Immature natural killer cell (primary cell): ENCODE measurements around the gene MYO15A. TPM values are rescaled to one million over a fixed set of nuclear protein-coding genes. Genes with fewer than 3 reads are reported as not detected.

Source experiments
- DNase-seq, 3 donors: peaks; one replicate each; pipeline ENCODE4 v3.0.0; 2022; ENCODE audit warnings: mixed read lengths in 1 of 3
- H3K27ac Mint-ChIP-seq, 6 donors: one replicate each; pipeline ENCODE4 v1.8.0; 2020; ENCODE audit warnings: mixed read lengths in 6 of 6, mild to moderate bottlenecking in 5 of 6, inconsistent platforms in 4 of 6, moderate library complexity in 3 of 6
- H3K27me3 Mint-ChIP-seq, 3 donors: one replicate each; pipeline ENCODE4 v1.8.0; 2020 to 2021; ENCODE audit warnings: low read depth in 3 of 3, mild to moderate bottlenecking in 3 of 3, mixed read lengths in 3 of 3, moderate library complexity in 3 of 3, inconsistent platforms in 1 of 3
- H3K36me3 Mint-ChIP-seq, 3 donors: one replicate each; pipeline ENCODE4 v1.8.0; 2020; ENCODE audit warnings: mixed read lengths in 3 of 3, inconsistent platforms in 2 of 3, mild to moderate bottlenecking in 2 of 3
- H3K4me1 Mint-ChIP-seq, 2 donors: one replicate each; pipeline ENCODE4 v1.8.0; 2020; ENCODE audit warnings: inconsistent platforms in 2 of 2, mild to moderate bottlenecking in 2 of 2, mixed read lengths in 2 of 2, moderate library complexity in 1 of 2
- H3K4me3 Mint-ChIP-seq, 5 donors: one replicate each; pipeline ENCODE4 v1.8.0; 2020; ENCODE audit warnings: mild to moderate bottlenecking in 5 of 5, mixed read lengths in 5 of 5, inconsistent platforms in 3 of 5, moderate library complexity in 3 of 5
- H3K9me3 Mint-ChIP-seq, 6 donors: one replicate each; pipeline ENCODE4 v1.8.0; 2020; ENCODE audit warnings: mild to moderate bottlenecking in 6 of 6, mixed read lengths in 6 of 6, inconsistent platforms in 4 of 6, moderate library complexity in 3 of 6
- polyA plus RNA-seq, 3 donors: library from polyadenylated mRNA; unstranded; fragments of 300-500 nt; fragmentation: Illumina TruSeq; gene quantifications; one replicate each; pipeline ENCODE4 v1.2.3, GENCODE V29; 2021

Gene MYO15A
- polyA plus RNA-seq, 3 donors from 2014 or later = 0.13 to 0.29 TPM; not detected in 1

DNA sequence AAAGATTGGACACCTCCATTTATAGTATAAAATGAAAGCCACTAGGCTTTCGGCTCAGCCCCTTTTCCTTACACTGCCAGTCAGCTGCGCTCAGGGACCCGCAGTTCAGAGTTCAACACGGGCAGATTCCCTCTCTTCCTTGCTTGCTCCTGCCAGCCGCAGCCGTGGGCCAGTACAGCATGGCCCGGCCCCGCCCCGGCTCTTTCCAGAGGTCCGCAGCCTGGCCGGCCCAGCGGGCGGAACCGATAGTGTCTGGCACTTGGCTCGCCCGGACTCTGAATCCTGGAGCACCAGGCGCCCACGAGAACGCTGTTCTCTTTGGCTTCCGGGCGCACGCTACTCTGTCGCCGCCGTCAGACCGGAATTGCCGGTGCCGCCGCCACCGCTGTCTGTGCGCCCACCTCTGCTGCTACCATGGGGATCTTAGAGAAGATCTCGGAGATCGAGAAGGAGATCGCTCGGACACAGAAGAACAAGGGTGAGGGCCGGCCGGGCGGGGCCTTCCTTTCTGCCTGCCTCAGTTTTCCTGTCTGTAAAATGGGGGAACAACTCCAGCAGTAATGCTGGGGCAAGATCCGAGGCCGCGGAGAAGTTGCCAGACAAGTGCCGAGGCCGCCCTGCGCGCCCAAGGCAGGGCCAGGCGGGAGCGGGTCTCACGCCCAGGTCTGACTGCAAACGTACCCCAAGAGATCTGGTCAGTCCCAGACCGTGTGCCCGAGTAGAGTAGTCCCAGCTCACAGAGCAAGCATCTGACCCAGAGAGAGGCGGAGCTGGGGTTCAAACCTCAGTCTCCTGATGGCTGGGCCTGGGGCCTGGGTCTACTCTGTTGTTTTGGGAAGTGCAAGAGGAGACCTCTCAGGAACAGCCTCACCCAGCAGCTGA, 20.7 kb upstream of the MYO15A start, which contains the start of gene DRG2:
Gene DRG2, plus strand, starts transcription at position 339 of the 882 bp plus-strand sequence. Its CDS starts 76 bp downstream, at position 415.
- H3K27me3 Mint-ChIP-seq = peaks cover 0 to 8% (median 0%) of the 10 kb centered on the region in 3 donors
- H3K4me3 Mint-ChIP-seq = peak within 1 kb of the TSS; percentile 96 to 99 (median 97)
- H3K36me3 Mint-ChIP-seq = peaks cover 0 to under 1% (median 0%) of the 10 kb centered on the region in 3 donors
- DNase-seq = peak; percentile 85 to 87 (median 86)
- peaks cover 31 to 35% of the 10 kb centered on the region in 2 donors for H3K4me1 Mint-ChIP-seq
- H3K27ac Mint-ChIP-seq = peak within 1 kb of the TSS; percentile 94 to 99 (median 98)
- no peaks in the 10 kb centered on the region for H3K9me3 Mint-ChIP-seq

DNA sequence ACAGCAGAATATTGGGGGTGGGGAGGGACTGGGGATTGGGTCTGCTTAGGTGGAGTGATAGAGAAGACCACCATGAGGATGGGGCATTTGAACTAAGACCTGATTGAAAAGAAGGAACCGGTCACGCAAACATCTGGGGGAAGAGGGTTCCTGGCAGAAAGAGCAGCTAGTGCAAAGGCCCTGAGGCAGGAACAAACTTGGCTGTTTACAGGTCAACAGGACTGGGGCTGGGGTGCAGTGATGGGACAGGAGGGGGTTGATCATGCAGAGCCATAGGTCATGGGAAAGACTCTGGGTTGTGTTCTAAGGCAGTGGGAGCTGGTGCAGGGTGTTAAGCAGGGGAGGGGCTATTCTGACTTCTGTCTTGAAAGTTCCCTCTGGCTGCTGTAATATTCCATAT, 18.9 kb upstream of the MYO15A start:
- no peaks in the 10 kb centered on the region for H3K9me3 Mint-ChIP-seq
- H3K4me1 Mint-ChIP-seq = peaks cover 36 to 43% of the 10 kb centered on the region in 2 donors
- peak overlapping the region; percentile 4 to 99 (median 97) for H3K4me3 Mint-ChIP-seq
- no peak for DNase-seq
- H3K27ac Mint-ChIP-seq = peak overlapping the region; percentile 8 to 99 (median 70)
- peaks cover 0 to 8% (median 0%) of the 10 kb centered on the region in 3 donors for H3K27me3 Mint-ChIP-seq
- H3K36me3 Mint-ChIP-seq = peaks cover 0 to 10% (median 6%) of the 10 kb centered on the region in 3 donors

DNA sequence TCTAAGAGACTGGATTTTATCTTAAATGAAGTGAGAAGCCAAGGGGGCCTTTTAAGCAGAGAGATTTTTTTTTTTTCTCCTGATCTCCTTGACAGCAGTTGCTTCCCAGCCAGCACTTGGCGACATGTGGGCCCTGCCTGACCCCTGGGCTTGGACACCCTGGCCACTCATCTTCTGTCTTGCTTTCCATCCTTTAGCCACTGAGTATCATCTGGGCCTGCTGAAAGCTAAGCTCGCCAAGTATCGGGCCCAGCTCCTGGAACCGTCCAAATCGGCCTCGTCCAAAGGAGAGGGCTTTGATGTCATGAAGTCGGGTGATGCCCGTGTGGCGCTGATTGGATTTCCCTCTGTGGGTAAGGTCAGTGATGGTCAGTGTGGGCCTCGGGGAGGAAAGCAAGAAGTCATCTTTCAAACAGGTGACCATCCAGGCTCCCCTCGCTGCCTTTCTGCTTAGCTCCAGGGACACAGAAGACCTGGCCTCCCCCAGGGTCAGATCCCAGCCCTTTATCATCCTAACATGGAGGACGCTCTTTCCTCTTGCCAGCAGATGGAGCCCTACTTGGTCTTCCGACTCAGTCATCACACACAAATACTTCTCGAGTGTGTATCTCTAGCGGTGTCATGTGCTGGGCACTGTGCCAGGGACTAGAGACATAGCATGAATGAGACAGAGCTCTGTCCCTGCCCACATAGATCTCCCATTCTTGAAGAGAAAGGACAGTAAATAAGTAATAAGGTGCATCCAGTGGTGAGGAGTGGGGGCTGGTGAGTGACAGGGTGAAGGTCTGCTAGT, 14.7 kb upstream of the MYO15A start:
- peak overlapping the region in 1 of 6 donors; percentile 4 for H3K27ac Mint-ChIP-seq
- no peaks in the 10 kb centered on the region for H3K9me3 Mint-ChIP-seq
- H3K36me3 Mint-ChIP-seq = peaks cover 12 to 23% (median 15%) of the 10 kb centered on the region in 3 donors
- H3K27me3 Mint-ChIP-seq = no peaks in the 10 kb centered on the region
- no peak overlapping the region for H3K4me3 Mint-ChIP-seq
- DNase-seq = no peak
- H3K4me1 Mint-ChIP-seq = peaks cover 27 to 40% of the 10 kb centered on the region in 2 donors

DNA sequence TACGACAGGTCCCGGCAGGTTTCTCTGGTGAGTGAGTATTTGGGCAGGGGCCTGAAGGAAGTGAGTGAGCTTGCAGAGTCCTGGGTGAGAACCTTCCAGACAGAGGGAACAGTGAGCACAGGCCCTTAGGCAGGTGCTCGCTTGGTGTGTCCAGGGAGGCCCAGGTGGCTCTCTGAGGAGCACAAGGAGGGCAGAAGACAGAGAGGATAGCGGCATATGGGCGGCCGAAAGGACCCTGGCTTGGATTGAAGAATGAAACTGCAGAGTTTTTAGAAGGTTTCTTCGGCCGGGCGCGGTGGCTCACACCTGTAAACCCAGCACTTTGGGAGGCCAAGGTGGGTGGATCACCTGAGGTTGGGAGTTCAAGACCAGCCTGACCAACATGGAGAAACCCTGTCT, 14.1 kb upstream of the MYO15A start:
- Mint-ChIP-seq H3K27ac (peak overlapping the region in 1 of 6 donors; percentile 4), H3K4me3 (no peak overlapping the region), H3K4me1 (peaks cover 22 to 34% of the 10 kb centered on the region in 2 donors), H3K27me3 (no peaks in the 10 kb centered on the region), H3K36me3 (peaks cover 12 to 25% (median 15%) of the 10 kb centered on the region in 3 donors), H3K9me3 (no peaks in the 10 kb centered on the region)
- no peak for DNase-seq

DNA sequence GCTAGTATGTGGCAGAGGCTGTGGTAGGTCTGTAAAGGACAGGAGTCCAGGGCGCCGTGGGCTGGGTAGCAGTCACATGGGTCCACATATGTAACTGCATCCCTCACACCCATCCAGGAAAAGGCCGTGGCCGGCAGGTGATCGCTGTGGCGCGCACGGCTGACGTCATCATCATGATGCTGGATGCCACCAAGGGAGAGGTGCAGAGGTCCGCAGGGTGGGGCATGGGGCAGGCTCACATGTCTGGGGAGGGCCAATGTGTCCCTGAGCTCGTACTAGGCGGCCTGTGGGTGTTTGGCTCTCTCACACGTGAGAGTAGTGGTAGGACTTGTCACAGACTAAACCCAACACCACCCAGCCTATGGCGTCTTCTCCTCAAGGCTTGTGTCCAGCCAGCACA, 9.0 kb upstream of the MYO15A start:
- Mint-ChIP-seq H3K9me3 (no peaks in the 10 kb centered on the region), H3K4me1 (peaks cover 7 to 14% of the 10 kb centered on the region in 2 donors), H3K27ac (peak overlapping the region in 1 of 6 donors; percentile 28), H3K36me3 (peaks cover 10 to 17% (median 12%) of the 10 kb centered on the region in 3 donors), H3K4me3 (no peak overlapping the region), H3K27me3 (peaks cover 0 to 3% (median 2%) of the 10 kb centered on the region in 3 donors)
- DNase-seq = no peak

DNA sequence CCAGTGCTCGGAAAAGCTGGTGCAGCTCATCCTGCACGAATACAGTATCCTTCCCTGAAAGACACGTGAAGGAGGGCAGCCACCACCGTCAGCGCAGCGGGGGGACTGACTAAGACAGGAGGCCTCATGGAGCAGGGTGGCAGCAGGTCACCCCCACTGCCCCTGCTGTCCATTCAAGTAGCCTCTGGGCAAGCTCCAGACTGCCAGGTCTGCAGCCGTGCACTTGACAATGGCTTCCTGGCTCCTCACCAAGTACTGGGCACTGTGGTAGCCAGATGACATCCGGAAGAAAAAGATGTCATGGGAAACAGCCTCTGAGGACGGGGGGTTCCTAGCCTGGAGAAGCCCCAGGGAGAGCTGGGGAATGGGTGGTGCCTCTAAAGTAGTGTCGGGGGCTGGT, 7.9 kb upstream of the MYO15A start:
- peaks cover 7 to 13% of the 10 kb centered on the region in 2 donors for H3K4me1 Mint-ChIP-seq
- peaks cover 10 to 15% (median 11%) of the 10 kb centered on the region in 3 donors for H3K36me3 Mint-ChIP-seq
- H3K27me3 Mint-ChIP-seq = peaks cover 0 to 3% (median 2%) of the 10 kb centered on the region in 3 donors
- H3K27ac Mint-ChIP-seq = no peak overlapping the region
- DNase-seq = no peak
- H3K4me3 Mint-ChIP-seq = no peak overlapping the region
- H3K9me3 Mint-ChIP-seq = no peaks in the 10 kb centered on the region

DNA sequence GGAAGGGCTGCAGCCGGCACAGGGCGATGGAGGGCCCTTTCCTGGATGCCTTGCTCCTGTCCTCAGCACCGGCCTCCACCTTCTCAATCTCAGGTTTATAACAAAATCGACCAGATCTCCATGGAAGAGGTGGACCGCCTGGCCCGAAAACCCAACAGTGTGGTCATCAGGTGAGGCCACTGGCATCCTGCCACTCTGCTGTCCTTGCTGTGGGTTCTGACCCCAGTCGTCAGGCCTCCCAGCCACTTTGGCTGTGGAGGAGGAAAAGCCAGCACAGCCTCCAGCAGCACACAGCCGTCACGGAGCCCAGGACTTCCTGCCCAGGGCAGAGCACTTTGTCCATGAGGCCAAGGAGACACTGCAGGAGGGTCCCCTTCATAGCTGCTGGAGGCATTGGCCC, 6.7 kb upstream of the MYO15A start:
- peaks cover 0 to 3% (median 2%) of the 10 kb centered on the region in 3 donors for H3K27me3 Mint-ChIP-seq
- H3K27ac Mint-ChIP-seq = no peak overlapping the region
- H3K36me3 Mint-ChIP-seq = peaks cover 0 to 4% (median 0%) of the 10 kb centered on the region in 3 donors
- H3K9me3 Mint-ChIP-seq = no peaks in the 10 kb centered on the region
- H3K4me3 Mint-ChIP-seq = no peak overlapping the region
- DNase-seq = no peak
- peaks cover 0 to under 1% of the 10 kb centered on the region in 2 donors for H3K4me1 Mint-ChIP-seq

DNA sequence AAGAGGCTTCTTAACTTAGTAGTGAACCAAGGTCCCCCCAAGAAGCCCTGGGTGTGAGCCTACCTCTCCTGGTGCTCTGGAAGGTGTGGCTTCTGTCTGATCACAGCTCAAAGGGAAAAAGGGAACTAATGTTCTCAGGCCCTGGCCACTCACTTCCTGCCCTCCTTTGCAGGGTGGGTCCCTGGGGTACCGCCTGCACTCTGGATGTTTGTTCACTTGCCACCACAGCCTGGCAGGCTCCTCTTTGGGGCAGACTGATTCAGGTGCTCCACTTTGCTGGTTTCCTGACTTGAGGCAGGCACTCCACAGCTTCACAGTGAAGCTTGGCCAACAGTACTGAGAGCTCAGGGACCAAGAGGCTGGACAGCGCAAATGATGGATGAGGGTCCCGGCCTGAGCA, 5.9 kb upstream of the MYO15A start:
- Mint-ChIP-seq H3K4me3 (no peak overlapping the region), H3K27me3 (peaks cover 0 to 3% (median 2%) of the 10 kb centered on the region in 3 donors), H3K27ac (no peak overlapping the region), H3K9me3 (no peaks in the 10 kb centered on the region), H3K36me3 (peaks cover 0 to 4% (median 0%) of the 10 kb centered on the region in 3 donors), H3K4me1 (no peaks in the 10 kb centered on the region)
- DNase-seq = no peak

DNA sequence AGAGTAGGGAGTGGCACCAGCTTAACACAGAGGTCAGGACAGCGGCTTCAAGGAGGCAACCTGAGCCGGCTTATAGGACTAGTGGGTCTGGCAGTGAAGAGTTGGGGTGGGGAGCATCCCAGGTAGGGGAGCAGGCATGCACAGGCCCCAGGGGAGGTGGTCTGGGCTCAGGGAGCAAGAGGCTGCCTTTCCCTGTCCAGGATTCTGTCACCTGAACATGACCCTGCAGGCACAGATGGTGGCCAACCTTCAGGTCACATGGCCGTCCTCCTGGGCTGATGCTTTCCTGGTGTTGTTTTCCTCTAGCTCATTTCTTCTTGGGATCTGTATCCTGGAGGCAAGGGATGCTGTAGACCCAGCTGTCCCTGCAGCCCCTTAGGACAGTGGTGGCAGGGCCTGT, 3.5 kb upstream of the MYO15A start:
- Mint-ChIP-seq H3K4me1 (peaks cover 0 to 2% of the 10 kb centered on the region in 2 donors), H3K27me3 (peaks cover 0 to 3% (median 2%) of the 10 kb centered on the region in 3 donors), H3K36me3 (no peaks in the 10 kb centered on the region), H3K4me3 (no peak overlapping the region), H3K27ac (no peak overlapping the region), H3K9me3 (no peaks in the 10 kb centered on the region)
- DNase-seq = no peak

DNA sequence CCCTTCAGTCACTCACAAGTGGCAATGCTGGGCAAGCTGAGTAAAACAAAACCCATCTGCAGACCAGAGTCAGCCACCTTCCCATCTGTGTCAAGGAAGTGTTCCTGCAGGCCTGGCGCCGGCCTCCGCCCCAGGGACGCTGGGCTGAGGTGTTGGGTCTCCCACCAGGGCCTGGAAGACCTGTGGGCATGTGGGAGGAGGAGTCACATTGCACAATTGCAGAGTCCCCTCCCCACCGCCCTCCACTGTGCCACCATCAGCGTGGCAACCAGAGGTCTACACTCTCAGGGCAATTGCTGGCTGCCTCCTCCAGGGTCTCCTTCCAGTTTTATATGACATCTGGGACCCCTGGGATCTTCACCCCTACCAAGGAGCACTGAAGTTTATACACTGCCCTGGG, 3.0 kb upstream of the MYO15A start:
- H3K27ac Mint-ChIP-seq = peak overlapping the region in 1 of 6 donors; percentile 58
- no peak for DNase-seq
- no peaks in the 10 kb centered on the region for H3K9me3 Mint-ChIP-seq
- peaks cover 0 to 3% (median 2%) of the 10 kb centered on the region in 3 donors for H3K27me3 Mint-ChIP-seq
- H3K4me1 Mint-ChIP-seq = peaks cover 0 to 2% of the 10 kb centered on the region in 2 donors
- H3K36me3 Mint-ChIP-seq = no peaks in the 10 kb centered on the region
- no peak overlapping the region for H3K4me3 Mint-ChIP-seq

DNA sequence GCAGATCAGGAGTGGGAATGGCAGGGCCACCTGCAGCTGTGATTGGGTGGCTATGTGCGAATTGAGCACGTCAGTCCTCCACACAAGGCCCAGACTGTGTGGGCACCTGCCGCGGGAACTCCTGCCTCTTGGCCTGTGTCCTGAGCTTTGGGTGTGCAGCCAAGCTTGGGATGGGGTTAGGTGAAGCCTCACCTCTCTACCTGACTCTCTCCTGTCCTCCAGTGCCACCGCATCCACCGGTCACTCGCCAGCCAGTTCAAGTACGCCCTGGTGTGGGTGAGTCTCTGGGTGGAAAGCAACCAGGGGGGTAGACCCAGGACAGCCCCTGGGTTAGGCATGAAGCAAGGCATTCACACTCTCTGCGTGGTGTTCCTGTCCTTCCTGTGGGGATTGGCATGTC, 2.3 kb upstream of the MYO15A start:
- no peak for DNase-seq
- Mint-ChIP-seq H3K36me3 (no peaks in the 10 kb centered on the region), H3K27ac (peak overlapping the region in 1 of 6 donors; percentile 58), H3K4me3 (no peak overlapping the region), H3K4me1 (peaks cover 0 to 2% of the 10 kb centered on the region in 2 donors), H3K9me3 (no peaks in the 10 kb centered on the region), H3K27me3 (peaks cover 0 to 3% (median 2%) of the 10 kb centered on the region in 3 donors)

DNA sequence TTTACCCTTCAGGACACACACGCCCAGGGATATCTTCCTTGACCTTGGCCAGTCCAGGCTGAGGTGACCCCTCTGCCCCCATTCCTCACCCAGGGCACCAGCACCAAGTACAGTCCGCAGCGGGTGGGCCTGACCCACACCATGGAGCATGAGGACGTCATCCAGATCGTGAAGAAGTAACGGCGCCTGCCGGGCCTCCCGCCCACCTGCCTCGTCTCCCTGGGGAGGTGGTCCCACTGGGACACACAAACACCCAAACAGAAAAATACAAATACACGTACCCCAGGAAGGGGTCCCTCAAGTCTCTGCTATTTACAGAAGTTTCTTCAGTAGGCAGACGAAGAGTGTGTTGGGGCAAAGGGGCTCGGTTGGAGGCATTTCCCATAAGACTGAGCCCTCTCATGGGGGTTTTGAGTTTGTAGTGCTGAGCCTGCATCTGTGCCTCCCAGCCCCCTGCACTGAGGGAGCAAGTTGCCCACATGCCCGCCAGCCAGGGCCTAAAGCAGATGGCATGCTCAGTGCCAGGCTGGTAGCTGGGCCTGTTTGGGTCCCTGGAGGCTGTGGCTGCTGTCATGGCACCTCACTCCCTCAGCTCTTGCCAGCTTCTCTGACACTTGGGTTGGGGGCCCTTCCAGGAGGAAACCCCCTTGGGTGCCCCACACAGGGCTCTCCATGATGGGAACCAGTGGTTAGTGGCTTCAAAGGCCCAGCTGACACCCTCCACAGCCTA, 1.3 kb upstream of the MYO15A start:
- no peaks in the 10 kb centered on the region for H3K36me3 Mint-ChIP-seq
- H3K4me1 Mint-ChIP-seq = peaks cover 0 to 2% of the 10 kb centered on the region in 2 donors
- peaks cover 0 to 3% (median 2%) of the 10 kb centered on the region in 3 donors for H3K27me3 Mint-ChIP-seq
- H3K27ac Mint-ChIP-seq = no peak overlapping the region
- H3K9me3 Mint-ChIP-seq = no peaks in the 10 kb centered on the region
- DNase-seq = no peak
- no peak overlapping the region for H3K4me3 Mint-ChIP-seq

DNA sequence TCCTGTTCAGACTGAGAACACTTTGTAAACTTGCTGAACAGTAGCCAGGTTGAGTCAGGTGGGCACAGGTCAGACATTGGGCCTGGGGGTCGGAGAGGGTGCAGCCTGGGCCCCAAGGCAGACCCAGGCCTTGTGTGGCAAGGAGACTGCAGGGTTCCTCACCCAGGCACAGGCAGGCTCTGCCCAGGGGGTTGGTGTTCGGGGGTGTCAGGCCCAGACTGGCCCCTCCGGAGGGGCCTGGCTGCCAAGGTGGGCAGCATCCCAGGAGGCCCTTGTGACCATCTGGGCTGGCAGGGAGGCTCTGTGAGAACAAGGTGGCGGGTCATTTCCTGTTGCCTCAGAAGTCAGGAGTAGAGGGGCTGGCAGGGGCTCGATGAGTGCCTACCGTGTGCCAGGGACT, 585 bp upstream of the MYO15A start:
- H3K27me3 Mint-ChIP-seq = peaks cover 0 to 3% (median 2%) of the 10 kb centered on the region in 3 donors
- no peak overlapping the region for H3K4me3 Mint-ChIP-seq
- H3K27ac Mint-ChIP-seq = no peak overlapping the region
- DNase-seq = no peak
- H3K36me3 Mint-ChIP-seq = no peaks in the 10 kb centered on the region
- peaks cover 0 to 2% of the 10 kb centered on the region in 2 donors for H3K4me1 Mint-ChIP-seq
- no peaks in the 10 kb centered on the region for H3K9me3 Mint-ChIP-seq
